ENCODE results near the gene MMP28.

GRCh38 chr17:35775039-35775438, 20.4 kb downstream of the MMP28 start:
- TF ChIP-seq FOXA1 (IDR thresholded peaks at IDR 0.05) = no peak
- no peak for TF ChIP-seq ZNF384 (IDR thresholded peaks at IDR 0.05)
- TF ChIP-seq ELF4 (IDR thresholded peaks at IDR 0.05) = no peak
